CD4-positive, alpha-beta T cell treated with Interleukin-17A for 1 hour (primary cell): Measurements from ENCODE around the gene LAMC1.

Experiments
- DNase-seq: peaks from one replicate; pipeline ENCODE4 v3.0.0-alpha.2; 2020

LAMC1 gene

GRCh38 chr1:183021405-183022201, 1.6 kb upstream of the LAMC1 start:
- DNase-seq: no peak

- peak; percentile 2 for DNase-seq
Measured at GRCh38 chr1:183022202-183023145, 746 bp upstream of the LAMC1 start.

- no peak for DNase-seq
Measured at GRCh38 chr1:183023601-183024316, 539 bp downstream of the LAMC1 start.

GRCh38 chr1:183024317-183025009, 1.2 kb downstream of the LAMC1 start:
- no peak for DNase-seq

- DNase-seq: no peak
Measured at GRCh38 chr1:183025010-183025337, 1.8 kb downstream of the LAMC1 start.

DNA sequence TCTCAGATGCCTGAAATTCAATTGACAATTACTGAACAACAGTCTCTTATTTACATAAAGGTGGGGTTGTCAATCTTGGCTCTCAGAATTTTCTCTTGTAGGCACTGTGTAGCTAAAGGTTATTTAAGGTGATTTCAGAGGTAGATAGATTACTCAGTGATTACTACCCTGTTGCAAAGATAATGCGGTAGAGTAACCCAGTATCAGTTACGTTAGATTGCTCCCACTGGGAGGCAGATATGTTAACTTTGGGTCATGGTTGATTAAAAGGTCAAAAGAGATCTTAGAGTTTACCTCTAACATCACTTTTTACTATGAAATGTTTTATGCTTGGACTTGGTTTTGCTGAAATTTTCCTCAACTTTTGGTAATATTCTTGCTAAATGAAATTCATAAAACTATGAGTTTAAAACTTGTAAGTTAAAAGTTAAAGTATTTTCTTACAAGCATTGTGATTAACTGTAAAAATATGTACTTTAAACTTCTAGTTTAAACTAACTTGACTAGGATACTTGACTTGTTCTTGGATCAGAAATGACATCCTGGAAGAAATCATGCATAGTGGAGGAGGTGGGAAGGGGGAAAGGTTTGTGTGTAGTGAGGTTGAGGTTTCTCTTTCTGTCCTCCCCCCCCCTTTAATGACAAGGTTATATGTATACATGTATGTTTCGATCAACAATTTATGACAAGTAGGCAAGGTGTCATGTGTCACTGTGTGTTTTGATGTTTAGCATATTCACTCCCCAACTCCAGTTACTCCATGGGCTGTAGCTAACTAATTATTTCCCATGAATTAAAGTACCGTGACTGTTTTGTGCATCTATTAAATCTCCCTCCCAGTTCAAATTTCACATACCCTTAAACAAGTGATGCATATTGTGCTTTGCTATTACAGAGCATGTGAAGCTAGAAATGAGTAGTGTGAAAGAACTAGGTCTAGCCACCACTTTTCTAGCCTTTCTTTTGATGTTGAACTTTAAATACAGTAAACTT, 2.9 kb downstream of the LAMC1 start:
- no peak for DNase-seq

DNA sequence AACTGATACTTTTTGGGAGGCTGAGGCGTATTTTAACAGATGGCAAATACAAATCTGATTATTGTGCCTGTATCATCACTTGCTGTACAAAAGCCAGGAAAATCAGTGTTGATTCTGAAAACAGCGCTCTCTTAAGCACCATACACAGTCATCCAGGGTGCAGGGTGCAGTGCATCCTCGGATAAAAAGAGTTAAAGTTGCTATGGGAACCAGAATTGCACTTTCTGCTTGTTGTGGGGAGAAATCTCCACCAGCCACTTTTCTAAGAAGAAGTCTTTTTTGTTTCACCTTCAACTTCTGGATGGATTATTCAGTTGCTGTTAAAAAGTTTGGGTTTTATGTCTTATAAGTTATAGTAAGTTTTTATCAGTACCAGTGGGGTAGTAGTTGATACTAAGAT, 3.8 kb downstream of the LAMC1 start:
- no peak for DNase-seq

DNA sequence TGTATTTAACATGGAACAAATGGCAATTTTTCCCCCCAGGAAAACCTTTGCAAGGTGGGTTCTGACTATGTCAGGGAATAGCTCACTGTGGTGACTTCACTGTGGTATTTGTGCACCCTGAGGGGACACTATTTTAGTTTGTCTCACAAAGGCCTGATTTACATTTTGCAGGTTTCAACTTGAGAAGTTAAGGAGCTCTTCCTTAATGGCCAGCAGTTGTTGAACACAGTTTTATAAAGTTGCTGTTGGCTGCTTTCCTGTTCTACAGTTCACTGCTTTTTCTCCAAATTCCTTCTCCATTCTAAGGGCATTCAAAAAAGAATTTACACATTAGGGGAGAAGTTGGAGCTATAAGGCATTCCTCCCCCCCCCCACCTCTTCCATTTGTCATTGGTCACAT, 4.6 kb downstream of the LAMC1 start:
- DNase-seq: no peak

- DNase-seq: no peak
Measured at GRCh38 chr1:183029591-183030000, 6.4 kb downstream of the LAMC1 start.

DNA sequence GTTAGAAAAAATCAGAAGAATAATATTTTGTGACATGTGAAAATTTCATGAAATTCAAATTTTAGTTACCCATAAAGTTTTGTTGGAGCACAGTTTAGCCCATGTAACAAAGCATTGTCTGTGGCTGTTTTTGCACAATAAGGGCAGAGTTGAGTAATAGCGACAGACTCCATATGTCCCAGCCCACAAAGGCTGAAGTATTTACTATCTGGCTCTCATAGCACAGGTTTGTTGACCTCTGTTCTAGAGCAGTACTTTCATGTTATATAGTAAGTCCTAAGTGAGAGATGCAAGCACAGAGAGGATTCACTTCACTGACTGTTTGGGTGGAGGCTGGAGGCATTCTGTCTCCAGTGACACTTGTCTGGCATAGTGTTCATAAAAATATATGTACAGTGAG, 6.8 kb downstream of the LAMC1 start:
- DNase-seq: no peak

DNA sequence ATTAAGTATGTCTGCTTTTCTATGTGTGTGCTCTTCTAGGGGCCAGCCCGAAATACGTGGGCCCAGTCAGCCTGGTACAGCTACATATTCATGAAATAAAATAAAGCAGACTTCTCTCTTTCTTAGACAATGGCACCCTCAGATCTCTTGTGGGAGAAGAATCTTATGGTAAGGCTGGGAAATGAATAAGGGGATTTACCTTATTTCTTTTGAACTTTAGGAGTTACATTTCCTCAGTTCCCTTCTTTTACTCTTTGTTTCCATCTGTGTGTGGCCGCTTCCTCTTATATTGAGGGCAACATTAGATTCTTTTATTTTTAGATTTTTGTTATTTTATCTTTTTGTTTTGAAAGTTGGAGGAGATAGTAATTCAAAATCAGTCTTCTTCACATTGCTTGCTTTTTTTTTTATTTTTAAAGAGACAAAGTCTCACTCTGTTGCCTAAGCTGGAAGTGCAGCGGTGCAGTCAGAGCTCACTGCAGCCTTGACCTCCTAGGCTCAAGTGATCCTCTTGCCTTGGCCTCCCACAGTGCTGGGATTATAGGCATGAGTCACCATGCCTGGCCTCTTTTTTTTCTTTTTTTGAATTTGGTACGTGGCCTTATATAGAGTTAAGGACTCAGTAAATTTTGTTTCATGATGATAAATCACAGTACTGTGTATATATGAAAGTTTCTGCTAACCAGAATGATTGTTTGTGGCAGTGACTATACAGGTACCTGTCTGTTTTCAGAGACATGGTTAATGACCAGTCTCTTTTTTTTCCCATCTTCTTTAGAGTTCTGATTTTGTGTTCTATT, 9.1 kb downstream of the LAMC1 start:
- DNase-seq: no peak

DNA sequence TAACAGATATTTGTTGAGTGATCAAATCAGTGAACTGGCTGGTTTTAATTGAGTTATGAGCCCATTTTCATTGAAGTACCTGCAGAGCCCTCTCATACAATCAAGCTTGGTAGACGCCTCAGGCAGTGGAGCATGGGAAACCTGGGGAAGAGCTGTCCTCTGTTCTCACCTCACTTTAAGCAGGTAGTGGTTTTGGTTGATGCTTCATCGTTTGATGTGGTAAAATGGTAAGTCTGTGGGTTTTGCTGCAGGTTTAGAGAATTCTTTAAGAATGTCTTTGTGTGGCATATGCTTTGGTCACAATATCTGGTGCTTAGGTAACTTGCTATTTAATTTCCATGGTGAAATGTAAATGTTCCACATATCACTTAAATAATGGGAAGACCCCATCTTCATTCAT, 10.0 kb downstream of the LAMC1 start:
- peak; percentile 49 for DNase-seq

- DNase-seq: no peak
Measured at GRCh38 chr1:183034682-183035081, 11.5 kb downstream of the LAMC1 start.

DNA sequence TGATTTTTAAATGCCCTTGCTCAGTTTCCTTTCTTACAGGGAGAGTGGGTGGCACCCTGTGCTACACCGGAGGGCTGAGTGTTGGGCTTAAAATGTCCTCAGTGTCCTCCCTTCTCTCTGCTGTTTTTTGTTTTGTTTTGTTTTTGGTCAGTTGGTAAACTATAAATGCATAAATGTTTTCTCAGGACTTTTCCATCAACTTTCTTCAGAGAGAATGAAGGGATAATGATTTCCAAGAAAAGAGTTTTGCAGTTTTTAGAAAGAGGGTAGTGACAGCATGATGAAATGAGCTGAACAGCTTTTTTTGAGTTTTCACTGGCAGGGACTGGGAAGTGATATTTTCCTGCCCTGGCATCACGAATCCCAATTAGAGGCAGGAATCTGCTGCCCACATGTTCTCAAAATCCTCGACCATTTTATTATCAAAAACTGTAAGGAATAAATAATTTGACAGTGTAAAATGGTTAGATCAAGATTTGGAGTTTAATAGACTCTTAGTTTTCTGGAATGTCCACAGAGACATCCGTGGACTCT, 15.2 kb downstream of the LAMC1 start:
- no peak for DNase-seq

DNA sequence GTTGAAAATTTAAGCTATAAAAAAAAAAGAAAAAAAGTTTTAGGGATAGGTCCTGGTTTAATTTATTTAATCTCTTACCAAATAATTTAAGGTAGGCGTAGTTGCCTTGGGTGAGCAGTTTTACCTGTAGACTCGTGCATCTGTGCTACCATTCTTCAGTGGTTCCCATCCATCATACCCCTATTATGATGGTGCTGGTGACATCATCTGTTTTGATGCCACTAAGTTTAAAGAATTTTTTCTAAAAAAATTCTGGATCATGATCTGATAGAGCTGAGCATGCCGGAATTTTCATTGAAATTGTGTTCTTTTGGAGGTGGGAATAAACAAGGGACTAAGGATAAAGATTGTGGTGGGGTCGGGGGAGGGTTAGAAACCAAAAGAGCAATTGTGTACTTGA, 15.7 kb downstream of the LAMC1 start:
- no peak for DNase-seq

DNA sequence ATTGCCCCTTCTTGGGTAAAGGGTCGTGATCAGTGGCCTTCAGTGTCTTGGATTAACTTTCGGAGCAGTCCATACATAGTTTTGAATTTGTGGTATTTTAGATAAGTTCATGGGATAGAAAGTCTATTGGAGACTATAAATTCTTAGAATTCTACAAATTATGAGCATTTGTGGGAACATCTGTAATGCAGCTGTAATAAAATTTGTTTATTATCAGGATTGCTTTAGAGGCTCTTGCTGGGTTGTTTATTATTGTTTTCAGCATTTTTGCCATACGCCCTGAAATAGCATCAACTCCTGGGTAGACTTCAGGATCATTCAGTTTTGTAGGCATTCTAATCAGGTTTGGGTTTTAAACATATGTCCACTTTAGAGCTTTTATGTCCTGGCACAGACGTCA, 16.1 kb downstream of the LAMC1 start:
- DNase-seq: no peak

DNA sequence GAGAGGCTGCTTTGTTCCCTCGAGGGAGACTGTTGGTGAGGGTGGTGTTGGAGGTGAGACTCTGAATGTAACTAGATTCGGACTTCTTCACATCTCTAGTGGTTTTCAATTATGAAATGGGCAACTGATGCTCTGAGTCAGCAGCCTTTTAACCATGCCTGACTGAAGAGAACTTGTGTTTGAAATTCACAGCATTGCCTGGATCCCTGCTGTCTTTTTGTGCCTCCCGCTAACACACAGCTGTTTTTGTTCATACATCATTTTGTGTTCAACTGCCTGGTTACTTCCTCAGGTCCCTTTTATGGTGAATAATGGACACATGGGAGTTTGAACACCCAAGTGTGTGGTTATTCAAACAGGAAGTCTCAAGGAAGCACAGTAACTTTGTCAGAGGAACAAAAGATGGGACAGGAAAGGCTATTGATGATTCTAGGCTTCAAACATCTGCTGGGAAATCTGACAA, 16.8 kb downstream of the LAMC1 start:
- no peak for DNase-seq

GRCh38 chr1:183040547-183040971, 17.3 kb downstream of the LAMC1 start:
- DNase-seq: no peak

DNA sequence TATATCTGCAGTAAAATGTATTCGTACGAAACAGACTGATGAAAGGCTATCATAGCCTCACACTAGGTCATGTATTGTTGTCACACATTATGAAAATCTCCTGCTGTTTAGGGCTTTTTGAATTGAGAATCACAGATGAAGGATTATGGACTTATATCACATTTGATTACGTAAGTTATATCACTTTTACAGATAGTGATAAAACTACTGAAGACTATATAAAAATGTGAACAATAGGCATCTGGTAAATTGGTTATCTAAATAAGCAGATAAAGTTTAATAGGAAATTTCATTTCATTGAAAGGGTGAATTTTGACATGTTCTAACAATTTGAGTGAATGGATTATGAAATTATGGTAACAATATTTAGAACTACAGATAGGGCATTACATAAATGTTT, 20.0 kb downstream of the LAMC1 start:
- DNase-seq: no peak
